Measurements from ENCODE around the gene ATRN. TPM values are rescaled to one million over a fixed set of nuclear protein-coding genes. Genes with fewer than 3 reads are reported as not detected.

ATRN gene
- total RNA-seq, 1 experiment from 2014 or later, result 26.1 TPM

DNA sequence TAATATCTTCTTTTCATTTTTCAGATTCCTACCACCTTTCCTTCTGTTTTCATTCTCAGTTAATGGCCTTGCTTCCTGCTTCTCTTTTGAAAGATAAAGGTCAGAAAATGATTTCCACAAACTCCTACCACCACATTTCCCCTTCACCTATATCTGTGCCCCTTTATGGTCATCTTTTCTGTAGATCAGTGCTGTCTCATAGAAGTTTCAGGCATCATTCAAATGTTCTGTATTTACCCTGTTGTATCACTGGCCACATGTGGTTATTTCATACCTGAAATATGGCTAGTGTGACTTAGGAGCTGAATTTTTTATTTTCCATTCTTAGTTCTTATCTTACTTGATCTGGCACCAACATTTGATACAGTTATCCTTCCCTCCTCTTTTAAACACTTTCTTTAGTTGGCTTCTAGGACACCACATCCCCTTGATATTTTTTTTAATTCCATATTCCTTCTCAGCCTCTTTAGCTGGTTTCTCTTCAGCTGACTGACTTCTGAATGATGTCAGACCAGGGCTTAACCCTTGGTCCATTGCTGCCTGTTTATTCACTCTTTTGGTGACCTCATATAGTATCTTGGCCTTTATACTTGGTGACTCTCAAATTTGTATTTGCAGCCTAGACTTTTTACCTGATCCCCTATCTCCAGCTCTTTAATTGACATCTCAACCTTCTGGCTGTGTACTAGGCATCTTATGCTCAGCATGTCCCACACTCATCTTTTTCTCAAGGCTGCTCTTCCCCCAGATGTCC is 81.0 kb downstream of the ATRN start:
- H3K36me3 ChIP-seq (ENCODE audit: low read depth, low read length), result peaks cover 6% of the 10 kb centered on the region; the same call in 1 of the 2 replicates
- POLR2A ChIA-PET (ENCODE audit: unreplicated experiment), result interaction anchor here (0.7 kb wide), 1 partner anchor 220 kb away, joined by 4 read pairs; no protein-coding TSS in a partner anchor

DNA sequence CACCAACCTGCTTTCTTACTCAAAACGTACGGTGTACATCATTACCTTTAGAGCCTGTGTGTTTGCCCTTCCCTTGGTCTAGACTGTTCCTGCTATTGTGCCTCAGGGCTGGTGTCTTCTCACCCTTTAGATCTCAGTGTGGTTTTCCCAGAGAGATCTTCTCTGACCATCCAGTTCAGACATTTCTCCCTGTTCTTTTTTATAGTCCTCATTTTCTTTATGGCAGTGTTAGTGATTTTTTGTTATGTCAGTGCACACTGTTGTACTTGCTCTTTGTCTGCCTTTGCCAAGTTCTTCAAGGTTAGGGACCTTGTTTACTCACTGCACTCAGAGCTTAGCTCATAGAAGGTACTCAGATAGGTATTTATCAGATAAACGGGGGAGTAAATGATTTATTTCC is 82.8 kb downstream of the ATRN start:
- intact Hi-C loops (cut with micrococcal nuclease), result no loop called here
- DNase-seq, result no peak
- no peak overlapping the region for H2AFZ ChIP-seq (ENCODE audit: low read length)
- no peak overlapping the region for H3K4me3 ChIP-seq (ENCODE audit: low read length)
- H3K27me3 ChIP-seq (ENCODE audit: low read length), result no peaks in the 10 kb centered on the region
- no peak for ATAC-seq
- TF ChIP-seq, protein P1, sequence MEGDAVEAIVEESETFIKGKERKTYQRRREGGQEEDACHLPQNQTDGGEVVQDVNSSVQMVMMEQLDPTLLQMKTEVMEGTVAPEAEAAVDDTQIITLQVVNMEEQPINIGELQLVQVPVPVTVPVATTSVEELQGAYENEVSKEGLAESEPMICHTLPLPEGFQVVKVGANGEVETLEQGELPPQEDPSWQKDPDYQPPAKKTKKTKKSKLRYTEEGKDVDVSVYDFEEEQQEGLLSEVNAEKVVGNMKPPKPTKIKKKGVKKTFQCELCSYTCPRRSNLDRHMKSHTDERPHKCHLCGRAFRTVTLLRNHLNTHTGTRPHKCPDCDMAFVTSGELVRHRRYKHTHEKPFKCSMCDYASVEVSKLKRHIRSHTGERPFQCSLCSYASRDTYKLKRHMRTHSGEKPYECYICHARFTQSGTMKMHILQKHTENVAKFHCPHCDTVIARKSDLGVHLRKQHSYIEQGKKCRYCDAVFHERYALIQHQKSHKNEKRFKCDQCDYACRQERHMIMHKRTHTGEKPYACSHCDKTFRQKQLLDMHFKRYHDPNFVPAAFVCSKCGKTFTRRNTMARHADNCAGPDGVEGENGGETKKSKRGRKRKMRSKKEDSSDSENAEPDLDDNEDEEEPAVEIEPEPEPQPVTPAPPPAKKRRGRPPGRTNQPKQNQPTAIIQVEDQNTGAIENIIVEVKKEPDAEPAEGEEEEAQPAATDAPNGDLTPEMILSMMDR (conservative IDR thresholded peaks at IDR 0.05; ENCODE audit: low read depth, low read length), result no peak
- TF ChIP-seq EZH2phosphoT487 (IDR thresholded peaks at IDR 0.05; ENCODE audit: borderline replicate concordance, low read length) (no peak), EZH2 (IDR thresholded peaks at IDR 0.05; ENCODE audit: low read length, unreplicated experiment) (no peak)
- H3K9me2 ChIP-seq (replicated peaks; ENCODE audit: low read length), result no peaks in the 10 kb centered on the region
- H3K4me1 ChIP-seq (ENCODE audit: insufficient read depth, low read length), result no peaks in the 10 kb centered on the region
- no peak overlapping the region for H3K4me2 ChIP-seq (ENCODE audit: low read length)
- no peaks in the 10 kb centered on the region for H3K9me3 ChIP-seq (ENCODE audit: low read length)
- CTCF ChIA-PET, result no interaction called here
- no peaks in the 10 kb centered on the region for H3K79me2 ChIP-seq (ENCODE audit: low read length)
- POLR2A ChIA-PET (ENCODE audit: unreplicated experiment), result no interaction called here
- no TSS peak for BruUV-seq (replicated peaks)
- no peak overlapping the region for H3K27ac ChIP-seq (ENCODE audit: low read length)
- H3K9ac ChIP-seq (ENCODE audit: low read length), result no peak overlapping the region
- H4K20me1 ChIP-seq (ENCODE audit: low read length), result no peaks in the 10 kb centered on the region
- H3F3A ChIP-seq (ENCODE audit: low read length, unreplicated experiment), result no peaks in the 10 kb centered on the region
- H3K36me3 ChIP-seq (ENCODE audit: low read depth, low read length), result no peaks in the 10 kb centered on the region; the same call in 1 of the 2 replicates

More for the DNA sequence above, 81.0 kb downstream of the ATRN start:
- Histone ChIP-seq H3K9ac (ENCODE audit: low read length) (no peak overlapping the region), H3K79me2 (ENCODE audit: low read length) (no peaks in the 10 kb centered on the region), H3K27me3 (ENCODE audit: low read length) (no peaks in the 10 kb centered on the region), H3K4me1 (ENCODE audit: insufficient read depth, low read length) (no peaks in the 10 kb centered on the region), H2AFZ (ENCODE audit: low read length) (no peak overlapping the region), H3F3A (ENCODE audit: low read length, unreplicated experiment) (no peaks in the 10 kb centered on the region), H3K9me2 (replicated peaks; ENCODE audit: low read length) (no peaks in the 10 kb centered on the region), H3K9me3 (ENCODE audit: low read length) (no peaks in the 10 kb centered on the region), H4K20me1 (ENCODE audit: low read length) (no peaks in the 10 kb centered on the region), H3K4me2 (ENCODE audit: low read length) (no peak overlapping the region), H3K27ac (ENCODE audit: low read length) (no peak overlapping the region), H3K4me3 (ENCODE audit: low read length) (no peak overlapping the region)
- no peak for ATAC-seq
- no TSS peak for BruUV-seq (replicated peaks)
- intact Hi-C loops (cut with micrococcal nuclease), result no loop called here
- DNase-seq, result no peak
- CTCF ChIA-PET, result interaction anchor here (1.2 kb wide), 1 partner anchor 12 kb away, joined by 3 read pairs; no protein-coding TSS in a partner anchor
- TF ChIP-seq, protein P1 (conservative IDR thresholded peaks at IDR 0.05; ENCODE audit: low read depth, low read length), result no peak
- no peak for TF ChIP-seq EZH2phosphoT487 (IDR thresholded peaks at IDR 0.05; ENCODE audit: borderline replicate concordance, low read length)
- TF ChIP-seq EZH2 (IDR thresholded peaks at IDR 0.05; ENCODE audit: low read length, unreplicated experiment), result no peak

DNA sequence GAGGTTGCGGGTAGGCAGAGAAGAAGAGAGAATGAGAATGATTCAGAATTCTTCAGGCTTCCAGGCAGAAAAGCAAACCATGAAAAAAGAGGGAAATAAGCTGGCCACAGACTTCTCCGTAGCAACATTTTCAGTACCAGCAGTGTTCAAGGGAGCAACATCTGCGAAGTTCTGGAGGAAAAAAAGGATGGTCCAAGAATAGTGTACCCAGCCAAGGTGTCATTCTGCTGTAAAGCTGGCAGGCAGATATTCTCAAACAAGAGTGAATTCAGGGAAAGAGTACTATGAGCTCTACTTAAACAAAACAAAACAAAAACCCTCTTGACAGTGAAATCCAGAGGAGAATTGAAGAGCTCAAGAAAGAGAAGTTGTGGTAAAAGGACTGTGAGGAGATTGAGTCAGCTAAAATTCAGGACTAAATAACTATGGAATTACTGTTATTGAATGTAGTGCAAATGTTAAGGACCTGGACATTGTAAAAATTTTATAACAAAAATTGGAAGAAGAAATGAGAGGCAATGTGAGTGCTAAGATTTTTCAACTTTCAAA is 86.5 kb downstream of the ATRN start:
- POLR2A ChIA-PET (ENCODE audit: unreplicated experiment), result no interaction called here
- ATAC-seq (no peak), DNase-seq (no peak)
- Histone ChIP-seq H3K4me2 (ENCODE audit: low read length) (no peak overlapping the region), H3K27me3 (ENCODE audit: low read length) (no peaks in the 10 kb centered on the region), H3K27ac (ENCODE audit: low read length) (no peak overlapping the region), H3K4me3 (ENCODE audit: low read length) (no peak overlapping the region), H3K9ac (ENCODE audit: low read length) (no peak overlapping the region), H2AFZ (ENCODE audit: low read length) (no peak overlapping the region), H3K36me3 (ENCODE audit: low read depth, low read length) (no peaks in the 10 kb centered on the region; the same call in 1 of the 2 replicates), H3K9me2 (replicated peaks; ENCODE audit: low read length) (no peaks in the 10 kb centered on the region), H3K79me2 (ENCODE audit: low read length) (no peaks in the 10 kb centered on the region), H3K4me1 (ENCODE audit: insufficient read depth, low read length) (peaks cover 16% of the 10 kb centered on the region), H3K9me3 (ENCODE audit: low read length) (no peaks in the 10 kb centered on the region), H3F3A (ENCODE audit: low read length, unreplicated experiment) (no peaks in the 10 kb centered on the region), H4K20me1 (ENCODE audit: low read length) (no peaks in the 10 kb centered on the region)
- TF ChIP-seq, protein P1 (conservative IDR thresholded peaks at IDR 0.05; ENCODE audit: low read depth, low read length), result no peak
- no peak for TF ChIP-seq EZH2 (IDR thresholded peaks at IDR 0.05; ENCODE audit: low read length, unreplicated experiment)
- no peak for TF ChIP-seq EZH2phosphoT487 (IDR thresholded peaks at IDR 0.05; ENCODE audit: borderline replicate concordance, low read length)
- intact Hi-C loops (cut with micrococcal nuclease), result no loop called here
- CTCF ChIA-PET, result no interaction called here
- BruUV-seq (replicated peaks), result no TSS peak

Measured in PC-3 (cell line).